K562 (cell line): Measurements from ENCODE around the gene WDR17. TPM values are rescaled to one million over a fixed set of nuclear protein-coding genes. Genes with fewer than 3 reads are reported as not detected.

Experiments used
- ATAC-seq: fragments of 200-7000 bp; cut with Tn5 transposase; 3 replicates; pipeline ENCODE4 v1.9.1; 2020; ENCODE audit warnings: moderate library complexity
- BruUV-seq: library from RNA; stranded (reverse); fragments of 400-500 nt; replicated peaks from 2 replicates; lab custom pipeline; 2021; lab: Mats Ljungman, UMichigan
- CTCF ChIA-PET: fragments of 300-600 bp; formaldehyde crosslinking; extraction: SDS; loops from one replicate; lab custom pipeline; 2021; ENCODE audit warnings: low intra/inter-chr PET ratio; lab: Yijun Ruan, JAX
- POLR2A ChIA-PET: fragments of 300-600, 350-650 bp; sonication (Branson Sonifier 250); formaldehyde crosslinking; extraction: SDS; loops from one replicate; lab custom pipeline; 2021; ENCODE audit warnings: antibody characterized with exemption, inconsistent platforms; lab: Yijun Ruan, JAX
- DNase-seq, 4 experiments: peaks; one replicate each; pipeline versions ENCODE4 v3.0.0 to v3.0.0-alpha.2; 2011 to 2018; ENCODE audit warnings: low spot score in 3 of 4, mixed read lengths in 3 of 4; ENCODE audit errors: extremely low read depth in 1 of 4
- FAIRE-seq: peaks from 2 replicates; lab custom pipeline; 2011; peaks lifted over from hg19 to GRCh38; lab: Jason Lieb, UNC
- H2AFZ ChIP-seq: 2 replicates; pipeline ENCODE4 v1.6.0; 2011; ENCODE audit warnings: low read depth, low read length, control low read depth, inconsistent platforms
- H3K27ac ChIP-seq: fragments of 200-600 bp; 3 replicates; pipeline ENCODE4 v1.8.0; 2011; ENCODE audit warnings: low read depth, mild to moderate bottlenecking, control low read depth, inconsistent platforms, low read length, moderate library complexity, mixed read lengths; ENCODE audit errors: extremely low read depth
- H3K27me3 ChIP-seq, 2 experiments: fragments of 300-600 bp in 1 of 2; 2 replicates in 1 of 2; 3 replicates in 1 of 2; pipeline versions ENCODE4 v1.6.0 to v1.8.0; 2011; ENCODE audit warnings: inconsistent platforms in 2 of 2, low read length in 2 of 2, mild to moderate bottlenecking in 1 of 2, mixed read lengths in 1 of 2, moderate library complexity in 1 of 2; ENCODE audit not compliant: control insufficient read depth in 2 of 2, insufficient read depth in 2 of 2
- H3K36me3 ChIP-seq: fragments of 300-600 bp; 3 replicates; pipeline ENCODE4 v1.8.0; 2011; ENCODE audit warnings: mild to moderate bottlenecking, low read length, inconsistent platforms; ENCODE audit not compliant: control insufficient read depth, insufficient read depth
- H3K4me1 ChIP-seq, 2 experiments: fragments of 200-600 bp in 1 of 2; replicated peaks in 1 of 2; 2 replicates in 1 of 2; 3 replicates in 1 of 2; pipeline versions ENCODE4 v1.5.1 to v1.8.0; 2011; ENCODE audit warnings: inconsistent platforms in 2 of 2, low read length in 2 of 2, mild to moderate bottlenecking in 1 of 2, mixed read lengths in 1 of 2, moderate library complexity in 1 of 2; ENCODE audit not compliant: control insufficient read depth in 2 of 2, insufficient read depth in 2 of 2
- H3K4me2 ChIP-seq: 2 replicates; pipeline ENCODE4 v1.6.1; 2011; ENCODE audit warnings: low read length, control low read depth, inconsistent platforms, mixed read lengths; ENCODE audit not compliant: insufficient read depth
- H3K4me3 ChIP-seq: fragments of 200-600 bp; sonication (generic), shearing (Covaris generic); 2 replicates; pipeline ENCODE4 v1.5.1; 2016; ENCODE audit warnings: control low read depth, inconsistent platforms
- H3K79me2 ChIP-seq: fragments of 200-600 bp; 3 replicates; pipeline ENCODE4 v1.8.0; 2011; ENCODE audit warnings: low read length, inconsistent platforms; ENCODE audit not compliant: control insufficient read depth, insufficient read depth
- H3K9ac ChIP-seq, 2 experiments: 2 replicates each; pipeline versions ENCODE4 v1.6.0 to v1.6.1; 2011; ENCODE audit warnings: low read depth in 2 of 2, low read length in 2 of 2, control low read depth in 1 of 2, inconsistent platforms in 1 of 2, mild to moderate bottlenecking in 1 of 2, mixed read lengths in 1 of 2; ENCODE audit not compliant: insufficient read depth in 1 of 2
- H3K9me1 ChIP-seq: one replicate; pipeline ENCODE4 v1.6.0; 2011; ENCODE audit warnings: inconsistent platforms, mild to moderate bottlenecking, low read length, moderate library complexity; ENCODE audit not compliant: control insufficient read depth, insufficient read depth
- H3K9me3 ChIP-seq: replicated peaks from 2 replicates; pipeline ENCODE4 v1.5.1; 2011; ENCODE audit warnings: low read depth, low read length, inconsistent platforms; ENCODE audit not compliant: control insufficient read depth, insufficient read depth
- H4K20me1 ChIP-seq: replicated peaks from 2 replicates; pipeline ENCODE4 v1.6.1; 2011; ENCODE audit warnings: low read length, inconsistent platforms, mixed read lengths; ENCODE audit not compliant: control insufficient read depth, insufficient read depth
- BCL6 ChIP-seq: fragments of 250-450 bp; sonication (Bioruptor Pico); IDR thresholded peaks from 2 replicates; pipeline ENCODE4 v1.4.0; 2020
- C11orf30 ChIP-seq: fragments of 450-650 bp; IDR thresholded peaks from 2 replicates; pipeline ENCODE4 v1.6.1; 2016; ENCODE audit warnings: low read depth, mild to moderate bottlenecking
- MAFF ChIP-seq: IDR thresholded peaks from 2 replicates; pipeline ENCODE4 v1.6.1; 2012; ENCODE audit warnings: low read length, improper control_type of control experiment
- MAFK ChIP-seq: IDR thresholded peaks from 2 replicates; pipeline ENCODE4 v1.6.1; 2011; ENCODE audit warnings: low read length, improper control_type of control experiment
- MAZ ChIP-seq, 2 experiments: fragments of 450-650 bp in 1 of 2; sonication (generic) in 1 of 2; formaldehyde crosslinking; IDR thresholded peaks in 1 of 2; conservative IDR thresholded peaks in 1 of 2; 2 replicates each; pipeline versions ENCODE4 v1.4.0 to v1.5.0; 2020; ENCODE audit warnings: mild to moderate bottlenecking in 1 of 2, missing genetic modification reagents in 1 of 2
- MTF1 ChIP-seq: fragments of 250-450 bp; sonication (Bioruptor Pico); IDR thresholded peaks from 2 replicates; pipeline ENCODE4 v1.9.0; 2021; ENCODE audit warnings: moderate library complexity, mild to moderate bottlenecking, inconsistent platforms, borderline replicate concordance
- PHF8 ChIP-seq: fragments of 200-600 bp; sonication (generic); IDR thresholded peaks from 2 replicates; pipeline ENCODE4 v1.6.1; 2012; ENCODE audit warnings: mixed run types, mild to moderate bottlenecking, inconsistent platforms, low read length, moderate library complexity, borderline replicate concordance
- RAD51 ChIP-seq: fragments of 450-650 bp; IDR thresholded peaks from 2 replicates; pipeline ENCODE4 v1.7.1; 2016; ENCODE audit warnings: low read depth, mild to moderate bottlenecking, borderline replicate concordance
- ZFP1 ChIP-seq: fragments of 450-650 bp; formaldehyde crosslinking; IDR thresholded peaks from 2 replicates; pipeline ENCODE4 v1.4.0; 2020; ENCODE audit warnings: mild to moderate bottlenecking, mixed read lengths
- ZNF316 ChIP-seq: fragments of 450-650 bp; IDR thresholded peaks from 2 replicates; pipeline ENCODE4 v1.6.1; 2016
- WGBS: fragments of 100-300 bp; shearing (Covaris generic); methylation state at CpG from one replicate; pipeline ENCODE4 v1.1.6; 2016; ENCODE audit warnings: low coverage, mixed read lengths; ENCODE audit not compliant: insufficient coverage; ENCODE audit errors: missing lambda C conversion rate; 5-methylcytosine and 5-hydroxymethylcytosine counted together
- in situ Hi-C: fragments of 300-500 bp; cut with MboI; formaldehyde crosslinking; loops from 4 replicates; pipeline ENCODE4 v1.15.0; 2018; ENCODE audit warnings: inconsistent platforms, mixed read lengths
- intact Hi-C: fragments of 100-400 bp; cut with micrococcal nuclease; formaldehyde crosslinking; loops from 2 replicates; pipeline ENCODE4 v1.14.2; 2022
- polyA plus RNA-seq, 8 experiments: library from polyadenylated mRNA; depleted of rRNA in 4 of 8; stranded (reverse) in 5 of 8; unstranded in 3 of 8; fragments of >200 nt; fragmentation: Nextera tagmentation in 2 of 8; fragmentation: Illumina TruSeq in 1 of 8; extraction: Ambion mirVana in 2 of 8; extraction: Trizol in 1 of 8; gene quantifications; 2 replicates each; pipeline versions ENCODE4 v1.2.1 to v1.2.3, GENCODE V29; 2011 to 2014; ENCODE audit warnings: inconsistent platforms in 1 of 8, missing spikeins in 1 of 8
- total RNA-seq, 7 experiments: library from RNA; depleted of rRNA in 6 of 7; stranded (reverse); fragments of >200 nt in 6 of 7; fragmentation: Illumina TruSeq in 2 of 7; extraction: Trizol in 2 of 7; gene quantifications; 2 replicates each; pipeline versions ENCODE4 v1.2.1 to v1.2.3, GENCODE V29; 2011 to 2021; ENCODE audit warnings: low replicate concordance in 1 of 7
- TF ChIP-seq, protein P1 (sequence below): fragments of 450-650 bp; formaldehyde crosslinking; IDR thresholded peaks from 2 replicates; pipeline ENCODE4 v1.4.0; 2020; ENCODE audit warnings: mild to moderate bottlenecking, mixed read lengths

WDR17 gene
- total and polyA plus RNA-seq, 9 of the 15 experiments (the other 6 are each of a cell fraction or from before 2014, with no cell fraction given): 0.04 to 0.07 TPM; not detected in 7

DNA sequence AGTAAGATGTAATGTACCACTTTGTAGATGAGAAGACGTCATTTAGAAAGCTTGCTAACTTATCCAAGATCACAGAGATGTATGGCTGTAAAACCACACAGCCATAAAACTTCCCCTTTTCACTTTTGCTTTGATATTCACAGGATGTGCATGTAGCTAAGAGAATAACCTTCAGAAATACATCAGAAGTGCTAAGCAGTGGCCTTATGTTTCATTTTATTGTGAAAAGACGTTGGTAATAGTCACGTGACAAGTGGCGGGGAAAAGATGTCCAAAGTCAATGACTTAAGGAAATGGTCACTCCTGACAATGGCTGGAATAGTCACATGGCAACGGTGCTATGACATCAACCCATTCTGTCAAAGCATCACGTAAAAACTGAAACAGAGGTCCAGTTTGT lies 12.9 kb upstream of the WDR17 start:
- no peak for DNase-seq
- Histone ChIP-seq H3K79me2 (no peaks in the 10 kb centered on the region), H3K27me3 (no peaks in the 10 kb centered on the region)
- peak; percentile 41 for TF ChIP-seq RAD51
- TF ChIP-seq BCL6 (CRISPR knock-in tag): no peak
- TF ChIP-seq, protein P1, sequence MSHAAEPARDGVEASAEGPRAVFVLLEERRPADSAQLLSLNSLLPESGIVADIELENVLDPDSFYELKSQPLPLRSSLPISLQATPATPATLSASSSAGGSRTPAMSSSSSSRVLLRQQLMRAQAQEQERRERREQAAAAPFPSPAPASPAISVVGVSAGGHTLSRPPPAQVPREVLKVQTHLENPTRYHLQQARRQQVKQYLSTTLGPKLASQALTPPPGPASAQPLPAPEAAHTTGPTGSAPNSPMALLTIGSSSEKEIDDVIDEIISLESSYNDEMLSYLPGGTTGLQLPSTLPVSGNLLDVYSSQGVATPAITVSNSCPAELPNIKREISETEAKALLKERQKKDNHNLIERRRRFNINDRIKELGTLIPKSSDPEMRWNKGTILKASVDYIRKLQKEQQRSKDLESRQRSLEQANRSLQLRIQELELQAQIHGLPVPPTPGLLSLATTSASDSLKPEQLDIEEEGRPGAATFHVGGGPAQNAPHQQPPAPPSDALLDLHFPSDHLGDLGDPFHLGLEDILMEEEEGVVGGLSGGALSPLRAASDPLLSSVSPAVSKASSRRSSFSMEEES (CRISPR knock-in tag): peak; percentile 72
- TF ChIP-seq, all 486 proteins: peak for 2
- BruUV-seq: no TSS peak
- Histone ChIP-seq H3K4me2 (no peak overlapping the region), H3K4me3 (no peak overlapping the region), H3K4me1 (no peaks in the 10 kb centered on the region), H3K9me3 (no peaks in the 10 kb centered on the region), H3K9me1 (no peaks in the 10 kb centered on the region), H4K20me1 (no peaks in the 10 kb centered on the region), H3K36me3 (no peaks in the 10 kb centered on the region), H3K9ac (no peak overlapping the region), H2AFZ (no peak overlapping the region), H3K27ac (no peak overlapping the region)
- FAIRE-seq: no peak
- no peak for ATAC-seq
- intact Hi-C loops: no loop called here
- CTCF ChIA-PET: no interaction called here
- 3% methylated on average over 6 of the region's 6 CpGs for WGBS
- in situ Hi-C loops: no loop called here
- POLR2A ChIA-PET: no interaction called here

- H3K79me2 ChIP-seq: no peaks in the 10 kb centered on the region
- ChIA-PET POLR2A (interaction anchor here (0.6 to 0.7 kb wide), 2 partner anchors 93 to 232 kb away, joined by 3 read pairs; no protein-coding TSS in a partner anchor), CTCF (no interaction called here)
- no peak overlapping the region for H3K27ac ChIP-seq
- no peaks in the 10 kb centered on the region for H3K9me3 ChIP-seq
- in situ Hi-C loops: no loop called here
- FAIRE-seq (no peak), ATAC-seq (no peak), DNase-seq (no peak)
- H3K36me3 ChIP-seq: no peaks in the 10 kb centered on the region
- no peak overlapping the region for H3K9ac ChIP-seq
- H3K4me1 ChIP-seq: no peaks in the 10 kb centered on the region
- TF ChIP-seq MTF1 (CRISPR knock-in tag) (no peak), MAZ (CRISPR knock-in tag; conservative IDR thresholded peaks at IDR 0.05 in 1 of 2, IDR thresholded peaks at IDR 0.05 in 1 of 2) (no peak), PHF8 (no peak), C11orf30 (peak; percentile 46; the same call in 1 of the 2 replicates), MAFF (peak; percentile 64), ZNF316 (peak; percentile 60), ZFP1 (CRISPR knock-in tag) (no peak), MAFK (peak; percentile 72)
- intact Hi-C loops: no loop called here
- H3K9me1 ChIP-seq: no peaks in the 10 kb centered on the region
- no peaks in the 10 kb centered on the region for H3K27me3 ChIP-seq
- WGBS: 0% methylated on average over 2 of the region's 2 CpGs
- H4K20me1 ChIP-seq: no peaks in the 10 kb centered on the region
- H3K4me3 ChIP-seq: no peak overlapping the region
- H2AFZ ChIP-seq: no peak overlapping the region
- no TSS peak for BruUV-seq
- no peak overlapping the region for H3K4me2 ChIP-seq
These were observed 11.9 kb upstream of the WDR17 start for GRCh38 chr4:176053785-176054184.
